DMS53 treated with DMSO at 0.1 percent for 48 hours (cell line): Measurements from ENCODE around the gene MEG3.

ENCODE experiments used
- DNase-seq: peaks from one replicate; lab custom pipeline; 2025; ENCODE audit not compliant: unreplicated experiment; lab: John Stamatoyannopoulos, UW

Gene MEG3

DNA sequence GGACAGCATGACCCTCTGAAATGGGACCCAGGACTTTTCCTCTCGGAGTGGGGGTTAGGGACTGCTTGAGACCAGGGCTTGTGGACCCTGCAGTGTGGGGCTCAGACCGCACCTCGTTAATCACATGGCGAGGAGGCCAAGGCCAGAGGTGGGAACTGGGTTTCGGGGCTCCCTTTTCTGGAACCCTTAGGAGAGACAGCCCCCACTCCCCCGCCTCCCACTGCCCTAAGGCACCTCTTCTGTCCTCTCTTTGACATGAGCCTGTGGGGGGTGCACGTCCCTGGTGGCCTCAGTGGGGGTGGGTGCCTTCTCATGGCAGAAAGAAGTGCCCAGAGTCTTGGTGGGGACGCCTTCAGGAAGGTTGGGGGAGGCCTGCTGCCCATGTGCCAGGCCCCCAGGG lies 53.3 kb downstream of the MEG3 start:
- no peak for DNase-seq

GRCh38 chr14:100879782-100880181 lies 53.9 kb downstream of the MEG3 start:
- DNase-seq: no peak

DNA sequence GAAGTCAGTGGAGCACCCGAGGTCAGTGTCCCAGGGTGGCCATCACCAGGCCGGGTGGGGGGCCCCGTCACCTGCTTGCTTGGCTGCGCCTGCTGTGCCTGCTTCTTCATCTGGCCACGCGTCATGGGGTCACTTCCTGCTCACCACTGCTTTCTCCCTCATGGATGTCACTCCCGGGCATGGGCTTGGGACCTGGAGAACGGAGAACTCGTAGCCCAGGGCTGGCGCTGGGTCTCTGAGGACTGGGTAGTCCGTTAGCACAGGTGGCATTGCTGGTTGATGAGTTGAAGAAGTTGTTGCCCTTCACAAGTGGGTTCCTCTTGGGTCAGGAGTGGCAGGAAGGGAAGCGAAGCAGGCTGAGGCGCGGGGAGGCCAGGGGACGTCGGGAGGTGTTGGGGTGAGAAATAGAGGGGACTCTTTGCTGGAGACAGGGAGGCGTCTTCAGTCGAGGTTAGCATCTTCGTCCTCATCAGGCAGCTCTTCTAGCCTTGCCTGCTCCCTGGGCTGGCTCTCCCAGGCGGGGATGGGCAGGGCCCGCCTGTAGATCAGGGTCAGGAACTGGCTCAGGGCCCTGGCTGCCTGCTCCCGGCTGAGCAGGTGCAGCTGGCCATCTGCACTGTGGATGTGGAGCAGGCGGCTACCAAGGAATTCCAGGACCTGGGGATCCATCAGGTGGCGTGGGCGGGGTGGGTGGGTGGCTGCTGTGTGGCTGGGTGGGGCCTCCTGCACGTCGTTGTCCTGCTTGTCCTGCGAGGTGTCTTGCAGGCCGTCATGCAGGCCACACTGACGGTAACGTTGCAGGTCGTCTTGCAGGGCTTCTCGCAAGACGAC lies 54.6 kb downstream of the MEG3 start:
- DNase-seq: no peak

- DNase-seq: no peak
Measured at GRCh38 chr14:100881211-100882025, 55.5 kb downstream of the MEG3 start.

DNA sequence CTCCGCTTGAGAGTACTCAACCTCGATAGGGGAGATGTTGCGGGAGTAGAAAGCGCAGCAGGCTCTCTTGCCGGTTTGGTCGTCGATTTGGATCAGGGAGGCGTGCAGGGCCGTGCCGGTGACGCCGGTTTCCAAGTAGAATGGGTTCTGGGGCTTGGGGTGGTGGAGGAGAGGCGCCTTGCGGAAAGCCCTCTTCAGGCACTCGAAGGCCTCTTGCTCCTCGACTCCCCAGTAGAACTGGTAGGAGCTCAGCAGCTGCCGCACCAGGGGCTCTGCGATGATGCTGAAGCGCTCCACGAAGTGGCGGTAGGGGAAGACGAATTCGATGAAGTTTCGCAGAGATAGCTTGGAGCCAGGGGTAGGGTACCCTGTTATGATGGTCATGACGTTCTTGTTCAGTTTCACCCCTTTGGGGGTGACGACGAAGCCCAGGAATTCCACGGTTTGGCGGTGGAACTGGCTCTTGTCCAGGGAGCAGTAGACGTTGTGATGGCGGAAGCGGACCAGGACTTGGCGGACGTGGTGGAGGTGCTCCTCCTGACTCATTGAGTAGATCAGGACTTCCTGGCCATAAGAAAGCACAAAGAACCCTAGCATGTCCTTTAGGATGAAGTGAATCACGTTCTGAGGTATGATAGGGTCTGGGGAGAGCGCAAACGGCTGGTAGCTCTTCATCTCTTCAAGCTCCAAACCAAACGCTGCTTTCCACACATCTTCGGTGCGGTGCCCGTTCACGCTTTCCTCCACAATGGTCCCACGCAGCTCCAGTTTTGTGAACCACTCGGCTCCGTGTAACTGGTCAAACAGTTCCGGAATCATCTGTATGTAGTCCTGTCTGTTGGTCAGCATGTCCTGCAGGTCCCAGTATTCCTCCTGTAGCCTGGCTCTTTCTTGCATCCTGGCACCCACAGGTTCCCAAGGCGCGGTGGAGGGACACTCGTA lies 56.4 kb downstream of the MEG3 start:
- no peak for DNase-seq

- DNase-seq: no peak
Measured at GRCh38 chr14:100882991-100883788, 57.3 kb downstream of the MEG3 start.

DNA sequence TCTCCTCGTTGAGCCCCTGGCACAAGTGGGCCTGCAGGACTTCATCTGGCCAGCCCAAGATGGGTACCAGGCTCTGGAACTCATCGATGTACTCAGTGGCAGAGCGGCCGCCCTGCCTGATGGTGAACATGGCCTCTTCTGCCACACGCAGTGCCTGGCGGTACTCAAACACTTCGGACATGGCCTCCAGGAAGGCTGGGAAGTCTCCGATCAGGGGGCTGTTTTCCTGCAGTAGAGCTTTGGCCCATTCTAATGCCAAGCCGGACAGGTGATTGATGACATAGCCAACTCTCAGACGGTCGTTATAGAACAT lies 57.8 kb downstream of the MEG3 start:
- DNase-seq: no peak

- DNase-seq: no peak
Measured at GRCh38 chr14:100884456-100884855, 58.5 kb downstream of the MEG3 start.

- DNase-seq: no peak
Measured at GRCh38 chr14:100885196-100885595, 59.3 kb downstream of the MEG3 start.

- DNase-seq: no peak
Measured at GRCh38 chr14:100885617-100886016, 59.7 kb downstream of the MEG3 start.

DNA sequence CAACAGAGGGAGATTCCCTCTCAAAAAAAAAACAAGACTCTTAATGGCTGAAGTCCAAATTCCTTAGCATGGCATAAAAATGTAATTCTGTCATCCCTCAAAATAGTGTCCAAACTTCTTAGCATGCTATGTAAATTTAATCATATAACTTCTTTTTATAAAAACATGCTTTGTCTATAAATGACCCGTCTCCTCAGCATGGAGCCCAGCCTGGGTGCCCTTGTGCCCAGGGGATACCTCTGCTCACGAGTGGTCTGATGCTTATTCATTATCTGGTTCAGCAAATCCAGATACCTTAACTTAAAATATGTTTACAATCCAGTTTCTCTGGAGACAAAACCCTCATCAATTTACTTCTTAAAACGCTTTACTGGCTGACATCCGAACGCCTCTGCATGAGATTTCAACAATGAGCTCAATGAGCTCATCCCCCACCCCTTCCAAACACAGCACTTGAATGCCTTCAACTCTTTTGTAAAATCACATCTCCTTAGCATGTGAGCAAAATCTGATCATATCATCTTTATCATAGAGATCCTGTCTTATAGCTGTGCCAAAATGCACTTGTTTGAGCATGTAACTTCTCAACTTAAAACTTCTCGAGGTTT lies 61.9 kb downstream of the MEG3 start:
- no peak for DNase-seq

- DNase-seq: no peak
Measured at GRCh38 chr14:100888789-100889315, 62.9 kb downstream of the MEG3 start.

GRCh38 chr14:100889641-100890040 lies 63.7 kb downstream of the MEG3 start:
- no peak for DNase-seq

- no peak for DNase-seq
Measured at GRCh38 chr14:100890061-100890850, 64.3 kb downstream of the MEG3 start.

DNA sequence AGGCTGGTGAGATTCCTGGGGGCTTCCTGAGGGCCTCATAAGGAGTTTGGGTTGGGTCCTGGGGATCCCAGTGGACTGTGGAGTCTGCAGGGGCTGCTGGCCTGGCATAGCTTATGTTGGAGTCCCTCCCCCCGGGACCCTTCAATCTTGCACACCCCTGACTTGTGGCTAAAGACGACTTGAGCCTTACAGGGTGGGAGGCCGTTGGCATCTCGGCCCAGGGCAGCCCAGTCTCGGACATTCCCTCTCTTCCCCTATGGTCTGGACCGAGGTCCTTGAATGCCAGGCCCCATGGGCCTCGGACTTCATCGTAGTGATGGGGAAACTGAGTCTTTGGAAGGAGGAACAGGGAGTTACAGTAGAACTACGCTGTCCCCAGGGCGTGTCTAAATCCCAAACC lies 65.1 kb downstream of the MEG3 start:
- no peak for DNase-seq

- DNase-seq: no peak
Measured at GRCh38 chr14:100891501-100892445, 65.9 kb downstream of the MEG3 start.

GRCh38 chr14:100892496-100893227 lies 66.7 kb downstream of the MEG3 start:
- no peak for DNase-seq
